ENCODE measurements around the gene SPON2. TPM values are rescaled to one million over a fixed set of nuclear protein-coding genes. Genes with fewer than 3 reads are reported as not detected.

The SPON2 gene
- total RNA-seq, 2 experiments from 2014 or later: 9.9 to 10.5 TPM

DNA sequence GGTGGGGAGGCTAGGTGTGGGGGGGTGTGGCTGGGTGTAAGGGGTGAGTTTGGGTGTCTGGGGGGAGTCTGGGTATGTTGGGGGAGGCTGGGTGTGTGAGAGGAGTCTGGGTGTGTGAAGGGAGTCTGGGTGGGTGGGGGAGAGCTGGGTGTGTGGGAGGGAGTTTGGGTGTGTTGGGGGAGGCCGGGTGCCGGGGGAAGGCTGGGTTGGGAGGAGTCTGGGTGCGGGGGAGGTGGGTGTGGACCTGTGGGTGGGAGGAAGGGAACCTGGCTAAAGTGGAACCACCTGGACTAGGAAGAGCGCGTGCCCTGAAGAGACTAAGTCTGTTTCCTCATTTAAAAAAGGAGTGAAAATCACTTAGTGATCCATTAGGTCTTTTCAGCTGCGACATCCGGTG lies 18.3 kb downstream of the SPON2 start:
- POLR2A ChIA-PET: no interaction called here
- ATAC-seq (no peak), DNase-seq (no peak)
- no peak overlapping the region for H3K4me3 Mint-ChIP-seq
- H3K27ac Mint-ChIP-seq: no peak overlapping the region
- no peaks in the 10 kb centered on the region for H3K36me3 Mint-ChIP-seq (ENCODE audit: low read depth)
- CTCF ChIA-PET: no interaction called here
- H3K27me3 Mint-ChIP-seq: peaks cover 4% of the 10 kb centered on the region
- H3K4me1 Mint-ChIP-seq (ENCODE audit: low read depth): no peaks in the 10 kb centered on the region
- intact Hi-C loops (cut with micrococcal nuclease): no loop called here
- H3K9me3 Mint-ChIP-seq: peaks cover 6% of the 10 kb centered on the region
- TF ChIP-seq, protein P1, sequence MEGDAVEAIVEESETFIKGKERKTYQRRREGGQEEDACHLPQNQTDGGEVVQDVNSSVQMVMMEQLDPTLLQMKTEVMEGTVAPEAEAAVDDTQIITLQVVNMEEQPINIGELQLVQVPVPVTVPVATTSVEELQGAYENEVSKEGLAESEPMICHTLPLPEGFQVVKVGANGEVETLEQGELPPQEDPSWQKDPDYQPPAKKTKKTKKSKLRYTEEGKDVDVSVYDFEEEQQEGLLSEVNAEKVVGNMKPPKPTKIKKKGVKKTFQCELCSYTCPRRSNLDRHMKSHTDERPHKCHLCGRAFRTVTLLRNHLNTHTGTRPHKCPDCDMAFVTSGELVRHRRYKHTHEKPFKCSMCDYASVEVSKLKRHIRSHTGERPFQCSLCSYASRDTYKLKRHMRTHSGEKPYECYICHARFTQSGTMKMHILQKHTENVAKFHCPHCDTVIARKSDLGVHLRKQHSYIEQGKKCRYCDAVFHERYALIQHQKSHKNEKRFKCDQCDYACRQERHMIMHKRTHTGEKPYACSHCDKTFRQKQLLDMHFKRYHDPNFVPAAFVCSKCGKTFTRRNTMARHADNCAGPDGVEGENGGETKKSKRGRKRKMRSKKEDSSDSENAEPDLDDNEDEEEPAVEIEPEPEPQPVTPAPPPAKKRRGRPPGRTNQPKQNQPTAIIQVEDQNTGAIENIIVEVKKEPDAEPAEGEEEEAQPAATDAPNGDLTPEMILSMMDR (IDR thresholded peaks at IDR 0.05): no peak

DNA sequence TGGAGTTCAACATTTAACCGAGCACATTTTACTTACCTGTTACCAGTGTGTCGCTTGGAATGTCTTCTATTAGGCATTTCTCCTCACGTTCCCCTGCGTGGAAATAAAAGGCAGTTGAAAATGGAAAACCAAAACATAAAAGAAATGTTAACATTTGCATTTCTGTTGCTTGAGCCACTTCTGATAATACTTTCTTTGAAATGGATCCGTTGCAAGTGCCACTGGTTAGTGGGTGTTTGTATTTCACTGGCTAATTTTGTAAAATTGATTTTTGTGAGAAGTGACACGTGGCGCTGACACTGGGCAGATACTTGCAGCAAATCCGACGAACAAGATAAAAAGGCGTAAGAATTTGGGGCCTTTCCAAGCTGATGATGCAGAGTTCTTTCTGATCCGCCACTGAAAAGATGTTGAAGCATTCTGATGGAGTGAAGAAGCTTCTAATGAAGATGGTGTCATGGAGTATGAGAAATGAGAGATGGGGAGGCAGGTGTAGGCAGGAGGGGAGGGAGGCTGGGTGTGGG lies 18.8 kb downstream of the SPON2 start:
- intact Hi-C loops (cut with micrococcal nuclease): no loop called here
- TF ChIP-seq, protein P1 (IDR thresholded peaks at IDR 0.05): no peak
- ChIA-PET POLR2A (no interaction called here), CTCF (no interaction called here)
- ATAC-seq (no peak), DNase-seq (no peak)
- Mint-ChIP-seq H3K9me3 (peaks cover 6% of the 10 kb centered on the region), H3K4me3 (no peak overlapping the region), H3K27ac (no peak overlapping the region), H3K4me1 (ENCODE audit: low read depth) (no peaks in the 10 kb centered on the region), H3K36me3 (ENCODE audit: low read depth) (no peaks in the 10 kb centered on the region), H3K27me3 (peaks cover 4% of the 10 kb centered on the region)

DNA sequence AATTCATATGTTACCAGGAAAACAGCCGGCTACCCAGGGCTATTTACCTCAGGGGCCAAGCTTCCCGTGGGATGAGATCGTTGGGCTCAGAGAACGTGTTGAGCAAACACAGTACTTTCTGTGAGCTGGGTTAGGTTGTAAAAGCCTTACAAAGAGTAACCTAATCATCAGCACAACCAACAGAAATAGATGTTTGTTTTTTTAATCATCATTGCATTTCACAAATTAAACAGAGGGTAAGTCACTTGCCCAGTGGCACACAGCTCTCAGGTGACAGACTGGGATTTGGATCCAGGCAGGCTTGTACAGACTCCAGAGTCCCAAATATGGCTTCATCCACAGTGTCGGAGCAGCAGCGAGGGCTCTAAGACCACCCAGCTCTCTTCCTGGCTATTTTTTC lies 20.1 kb downstream of the SPON2 start:
- CTCF ChIA-PET: interaction anchor here (0.9 to 1.3 kb wide), 3 partner anchors 15 to 116 kb away, joined by 3 to 6 read pairs (median 4); no protein-coding TSS in a partner anchor
- H3K36me3 Mint-ChIP-seq (ENCODE audit: low read depth): no peaks in the 10 kb centered on the region
- H3K9me3 Mint-ChIP-seq: no peaks in the 10 kb centered on the region
- ATAC-seq (no peak), DNase-seq (no peak)
- H3K4me3 Mint-ChIP-seq: no peak overlapping the region
- peaks cover 4% of the 10 kb centered on the region for H3K27me3 Mint-ChIP-seq
- POLR2A ChIA-PET: no interaction called here
- no peak overlapping the region for H3K27ac Mint-ChIP-seq
- intact Hi-C loops (cut with micrococcal nuclease): no loop called here
- TF ChIP-seq, protein P1 (IDR thresholded peaks at IDR 0.05): no peak
- H3K4me1 Mint-ChIP-seq (ENCODE audit: low read depth): no peaks in the 10 kb centered on the region

DNA sequence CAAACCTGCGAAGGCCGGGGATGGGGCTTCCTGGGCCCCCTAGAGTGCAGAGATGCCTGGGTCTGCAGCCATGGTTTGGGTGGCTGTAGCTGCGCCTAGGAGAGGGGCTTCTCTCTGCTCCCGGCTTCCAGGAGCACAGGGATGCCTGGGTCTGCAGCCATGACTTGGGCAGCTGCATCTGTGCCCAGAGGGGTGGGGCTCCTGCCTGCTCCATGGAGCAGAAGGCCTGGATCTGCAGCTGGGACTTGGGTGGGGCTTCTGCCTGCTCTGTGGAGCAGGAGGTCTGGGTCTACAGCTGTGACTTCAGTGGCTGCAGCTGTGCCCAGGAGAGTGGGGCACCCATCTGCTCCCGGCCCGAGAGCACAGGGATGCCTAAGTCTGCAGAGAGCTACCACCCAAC lies 20.8 kb downstream of the SPON2 start:
- TF ChIP-seq, protein P1 (IDR thresholded peaks at IDR 0.05): no peak
- Mint-ChIP-seq H3K27me3 (peaks cover 4% of the 10 kb centered on the region), H3K27ac (no peak overlapping the region), H3K4me3 (no peak overlapping the region), H3K36me3 (ENCODE audit: low read depth) (no peaks in the 10 kb centered on the region), H3K4me1 (ENCODE audit: low read depth) (no peaks in the 10 kb centered on the region), H3K9me3 (no peaks in the 10 kb centered on the region)
- intact Hi-C loops (cut with micrococcal nuclease): no loop called here
- DNase-seq: no peak
- ATAC-seq: no peak
- ChIA-PET CTCF (interaction anchor here (1.1 to 1.3 kb wide), 2 partner anchors 21 to 116 kb away, joined by 3 to 6 read pairs; no protein-coding TSS in a partner anchor), POLR2A (interaction anchor here (0.5 kb wide), 1 partner anchor 12 kb away, joined by 3 read pairs; no protein-coding TSS in a partner anchor)

DNA sequence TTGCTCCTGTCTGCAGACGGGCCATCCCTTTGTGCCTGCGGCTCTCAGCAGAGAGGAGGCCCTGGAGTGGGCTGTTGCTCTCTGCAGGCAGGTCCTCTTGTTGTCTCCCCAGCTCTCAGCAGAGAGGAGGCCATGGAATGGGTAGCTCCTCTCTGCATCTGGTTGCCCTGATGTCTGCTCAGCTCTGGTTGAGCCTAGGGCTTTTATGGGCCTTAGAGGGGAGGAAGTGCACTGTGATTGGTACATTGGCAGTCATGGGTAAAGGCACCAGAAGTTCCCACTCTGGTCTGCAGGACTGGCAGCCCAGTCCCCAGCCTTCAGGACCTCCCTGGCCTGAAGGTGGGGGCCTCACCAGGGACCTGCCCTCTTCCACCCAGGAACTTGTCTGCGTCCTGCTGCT lies 21.5 kb downstream of the SPON2 start:
- intact Hi-C loops (cut with micrococcal nuclease): no loop called here
- DNase-seq (no peak), ATAC-seq (no peak)
- H3K27ac Mint-ChIP-seq: no peak overlapping the region
- CTCF ChIA-PET: interaction anchor here (0.6 kb wide), 1 partner anchor 21 kb away, joined by 3 read pairs; no protein-coding TSS in a partner anchor
- no peaks in the 10 kb centered on the region for H3K36me3 Mint-ChIP-seq (ENCODE audit: low read depth)
- no peak overlapping the region for H3K4me3 Mint-ChIP-seq
- POLR2A ChIA-PET: interaction anchor here (1.1 to 1.7 kb wide), 2 partner anchors 12 to 14 kb away, joined by 5 to 6 read pairs; no protein-coding TSS in a partner anchor
- H3K27me3 Mint-ChIP-seq: peaks cover 4% of the 10 kb centered on the region
- H3K4me1 Mint-ChIP-seq (ENCODE audit: low read depth): no peaks in the 10 kb centered on the region
- TF ChIP-seq, protein P1 (IDR thresholded peaks at IDR 0.05): no peak
- H3K9me3 Mint-ChIP-seq: no peaks in the 10 kb centered on the region
